Liver (tissue), 9 donors: Measurements from ENCODE around the gene AKAP10. TPM values are rescaled to one million over a fixed set of nuclear protein-coding genes. Genes with fewer than 3 reads are reported as not detected.

Source experiments
- DNase-seq: peaks from one replicate; pipeline ENCODE4 v3.0.0-alpha.2; 2017; ENCODE audit warnings: low spot score
- H3K27ac ChIP-seq, 2 donors: one replicate each; pipeline ENCODE4 v1.7.0; 2013; ENCODE audit warnings: inconsistent platforms in 2 of 2, low read length in 2 of 2, control low read depth in 1 of 2, low read depth in 1 of 2, mild to moderate bottlenecking in 1 of 2
- H3K27me3 ChIP-seq, 4 donors: one replicate each; pipeline versions ENCODE4 v1.6.1 to v1.7.0; 2013; ENCODE audit warnings: low read length in 3 of 4, inconsistent platforms in 1 of 4, mild to moderate bottlenecking in 1 of 4, moderate library complexity in 1 of 4; ENCODE audit not compliant: control insufficient read depth in 4 of 4, insufficient read depth in 4 of 4
- H3K36me3 ChIP-seq, 4 donors: one replicate each; pipeline versions ENCODE4 v1.6.1 to v1.7.0; 2013; ENCODE audit warnings: low read length in 3 of 4, mild to moderate bottlenecking in 3 of 4, low read depth in 1 of 4, moderate library complexity in 1 of 4; ENCODE audit not compliant: control insufficient read depth in 4 of 4, insufficient read depth in 3 of 4
- H3K4me1 ChIP-seq, 4 donors: one replicate each; pipeline versions ENCODE4 v1.6.1 to v1.7.0; 2013; ENCODE audit warnings: low read length in 3 of 4, mild to moderate bottlenecking in 3 of 4, moderate library complexity in 1 of 4; ENCODE audit not compliant: control insufficient read depth in 4 of 4, insufficient read depth in 4 of 4
- H3K4me3 ChIP-seq, 3 donors: one replicate each; pipeline versions ENCODE4 v1.6.1 to v1.7.0; 2013; ENCODE audit warnings: low read length in 3 of 3, control low read depth in 1 of 3, low read depth in 1 of 3, mild to moderate bottlenecking in 1 of 3
- H3K9ac ChIP-seq, 2 donors: one replicate each; pipeline ENCODE4 v1.7.0; 2013; ENCODE audit warnings: low read length in 2 of 2, mild to moderate bottlenecking in 2 of 2, moderate library complexity in 2 of 2, control low read depth in 1 of 2, low read depth in 1 of 2
- H3K9me3 ChIP-seq, 4 donors: one replicate each; pipeline versions ENCODE4 v1.6.1 to v1.7.0; 2013; ENCODE audit warnings: low read length in 3 of 4; ENCODE audit not compliant: control insufficient read depth in 4 of 4
- ATF3 ChIP-seq: IDR thresholded peaks from 2 replicates; pipeline ENCODE4 v1.6.1; 2016; ENCODE audit warnings: antibody characterized with exemption
- CTCF ChIP-seq: fragments of 150-350 bp; IDR thresholded peaks from 2 replicates; pipeline ENCODE4 v1.5.1; 2017; ENCODE audit warnings: improper control_type of control experiment, low read depth, low read length; ENCODE audit not compliant: missing input control
- EGR1 ChIP-seq, 2 donors: IDR thresholded peaks; 2 replicates each; pipeline ENCODE4 v1.6.1; 2016 to 2018; ENCODE audit warnings: antibody characterized with exemption in 2 of 2, low read depth in 2 of 2
- FOXA1 ChIP-seq: IDR thresholded peaks from 2 replicates; pipeline ENCODE4 v1.6.1; 2016; ENCODE audit warnings: antibody characterized with exemption
- FOXA2 ChIP-seq: IDR thresholded peaks from 2 replicates; pipeline ENCODE4 v1.6.1; 2016; ENCODE audit warnings: antibody characterized with exemption
- GABPA ChIP-seq, 2 donors: IDR thresholded peaks in 1 of 2; conservative IDR thresholded peaks in 1 of 2; 2 replicates each; pipeline ENCODE4 v1.6.1; 2016; ENCODE audit warnings: antibody characterized with exemption in 2 of 2, mild to moderate bottlenecking in 1 of 2, moderate library complexity in 1 of 2
- HNF4A ChIP-seq, 2 donors: conservative IDR thresholded peaks; 2 replicates each; pipeline ENCODE4 v1.6.1; 2016; ENCODE audit warnings: antibody characterized with exemption in 2 of 2, mild to moderate bottlenecking in 2 of 2
- HNF4G ChIP-seq: IDR thresholded peaks from 2 replicates; pipeline ENCODE4 v1.6.1; 2016; ENCODE audit warnings: antibody characterized with exemption
- JUND ChIP-seq, 2 donors: IDR thresholded peaks; 2 replicates each; pipeline ENCODE4 v1.6.1; 2016; ENCODE audit warnings: antibody characterized with exemption in 2 of 2
- MAX ChIP-seq: IDR thresholded peaks from 2 replicates; pipeline ENCODE4 v1.6.1; 2016; ENCODE audit warnings: antibody characterized with exemption
- NR2F2 ChIP-seq: IDR thresholded peaks from 2 replicates; pipeline ENCODE4 v1.6.1; 2016; ENCODE audit warnings: antibody characterized with exemption
- RAD21 ChIP-seq, 2 donors: IDR thresholded peaks; 2 replicates each; pipeline ENCODE4 v1.6.1; 2016; ENCODE audit warnings: antibody characterized with exemption in 2 of 2, mild to moderate bottlenecking in 2 of 2
- REST ChIP-seq: IDR thresholded peaks from 2 replicates; pipeline ENCODE4 v1.6.1; 2016; ENCODE audit warnings: antibody characterized with exemption, mild to moderate bottlenecking
- RXRA ChIP-seq, 2 donors: IDR thresholded peaks; 2 replicates each; pipeline ENCODE4 v1.6.1; 2017 to 2018; ENCODE audit warnings: antibody characterized with exemption in 2 of 2, mild to moderate bottlenecking in 1 of 2
- SP1 ChIP-seq: IDR thresholded peaks from 2 replicates; pipeline ENCODE4 v1.6.1; 2018; ENCODE audit warnings: antibody characterized with exemption, mild to moderate bottlenecking
- TAF1 ChIP-seq: conservative IDR thresholded peaks from 2 replicates; pipeline ENCODE4 v1.6.1; 2016; ENCODE audit warnings: antibody characterized with exemption, mild to moderate bottlenecking
- YY1 ChIP-seq: IDR thresholded peaks from 2 replicates; pipeline ENCODE4 v1.6.1; 2016; ENCODE audit warnings: antibody characterized with exemption, mild to moderate bottlenecking
- ZBTB33 ChIP-seq: IDR thresholded peaks from 2 replicates; pipeline ENCODE4 v1.6.1; 2016; ENCODE audit warnings: antibody characterized with exemption
- WGBS: extraction: QIAGEN DNeasy Blood & Tissue Kit; methylation state at CpG from one replicate; pipeline ENCODE4 v1.1.7; 2013; 5-methylcytosine and 5-hydroxymethylcytosine counted together
- polyA plus RNA-seq, 2 donors: library from polyadenylated mRNA; stranded (reverse) in 1 of 2; unstranded in 1 of 2; fragments of 200-250 nt in 1 of 2; fragments of >200 nt in 1 of 2; fragmentation: Nextera tagmentation in 1 of 2; extraction: Ambion mirVana in 1 of 2; gene quantifications; one replicate each; pipeline versions ENCODE4 v1.2.1 to v1.2.3, GENCODE V29; 2013 to 2015
- total RNA-seq, 2 donors: library from RNA; depleted of rRNA; stranded (reverse); fragments of >200 nt; gene quantifications; one replicate each; pipeline ENCODE4 v1.2.3, GENCODE V29; 2014
- donor health status: healthy.
- donor health status: healthy.
- donor health status: healthy.
- donor health status: healthy.
- donor health status: healthy.

The AKAP10 gene
- total and polyA plus RNA-seq, 4 donors, result 4.2 to 16.3 (median 10.1) TPM

GRCh38 chr17:19874256-19874655 is 103.4 kb downstream of the AKAP10 start:
- WGBS, result 91% methylated on average over 10 of the region's 10 CpGs
- no peak for TF ChIP-seq HNF4G
- TF ChIP-seq REST, result no peak
- TF ChIP-seq JUND (IDR thresholded peaks at IDR 0.05), result no peak
- no peak for TF ChIP-seq CTCF
- TF ChIP-seq MAX, result no peak
- no peak for TF ChIP-seq GABPA (IDR thresholded peaks at IDR 0.05 in 1 of 2, conservative IDR thresholded peaks at IDR 0.05 in 1 of 2)
- TF ChIP-seq EGR1 (IDR thresholded peaks at IDR 0.05; ENCODE audit: low read depth in 2 of 2), result no peak
- no peak for TF ChIP-seq HNF4A (conservative IDR thresholded peaks at IDR 0.05)
- TF ChIP-seq FOXA2, result no peak
- no peak for TF ChIP-seq ZBTB33
- no peak for TF ChIP-seq TAF1
- TF ChIP-seq SP1, result no peak
- TF ChIP-seq ATF3, result no peak
- TF ChIP-seq YY1, result no peak
- no peak for TF ChIP-seq FOXA1
- TF ChIP-seq RXRA (IDR thresholded peaks at IDR 0.05), result no peak
- no peak for TF ChIP-seq NR2F2
- no peak for TF ChIP-seq RAD21 (IDR thresholded peaks at IDR 0.05)
- no peaks in the 10 kb centered on the region for H3K27me3 ChIP-seq
- no peaks in the 10 kb centered on the region for H3K36me3 ChIP-seq
- H3K4me1 ChIP-seq, result no peaks in the 10 kb centered on the region
- DNase-seq, result no peak
- no peak overlapping the region for H3K4me3 ChIP-seq
- no peak overlapping the region for H3K27ac ChIP-seq
- no peak overlapping the region for H3K9ac ChIP-seq
- no peaks in the 10 kb centered on the region for H3K9me3 ChIP-seq
